IMR-90 (cell line): ENCODE results near the gene GRM4. TPM values are rescaled to one million over a fixed set of nuclear protein-coding genes. Genes with fewer than 3 reads are reported as not detected.

Source experiments
- microRNA-seq, 2 experiments: library from miRNA; stranded (forward) in 1 of 2; unstranded in 1 of 2; fragments of 10-50 nt in 1 of 2; fragments of <30 nt in 1 of 2; gene quantifications in 1 of 2; microRNA quantifications in 1 of 2; one replicate each; pipeline versions ENCODE3 to v1.1.0; 2013 to 2020; ENCODE audit not compliant: insufficient read depth in 1 of 2, insufficient read length in 1 of 2, unreplicated experiment in 1 of 2
- polyA plus RNA-seq, 3 experiments: library from polyadenylated mRNA; depleted of rRNA; stranded (reverse); fragments of >200 nt; gene quantifications; 2 replicates each; pipeline ENCODE4 v1.2.3, GENCODE V29; 2012; ENCODE audit warnings: low replicate concordance in 1 of 3
- small RNA-seq, 5 experiments: library from RNA; depleted of rRNA; stranded (forward); fragments of <200 nt; gene quantifications; one replicate each; pipeline ENCODE3, GENCODE V24; 2012
- total RNA-seq: library from RNA; depleted of rRNA; stranded (reverse); fragments of >200 nt; gene quantifications from 2 replicates; pipeline ENCODE4 v1.2.3, GENCODE V29; 2012; rRNA removed

The GRM4 gene
- total and polyA plus RNA-seq, 2 of the 4 experiments (the other 2 are of a cell fraction), result 0.02 TPM; not detected in 1

Small RNAs within 50 kb of the gene (microRNA-seq; reads per million reads assigned to microRNA genes)
- gene MIR1275, result 0 to 0.37 reads per million in 2 experiments

Small RNAs within 50 kb of the gene (small RNA-seq; reads per million reads assigned to genes)
- gene MIR1275, result 0 reads per million in 5 experiments

Other genes starting within 250 kb of the GRM4 start
- 101 and 129 TPM in 2 replicates for gene HMGA1, start 90.8 kb upstream of the GRM4 start, total RNA-seq
- 589 and 652 TPM in 2 replicates for gene HMGA1, start 90.8 kb upstream of the GRM4 start, polyA plus RNA-seq (2012; rRNA removed)
- gene SMIM29, start 102.9 kb upstream of the GRM4 start, total RNA-seq, result 8.1 and 8.4 TPM in 2 replicates
- gene SMIM29, start 102.9 kb upstream of the GRM4 start, polyA plus RNA-seq (2012; rRNA removed), result 25.6 and 28.9 TPM in 2 replicates
- 17.2 and 21.4 TPM in 2 replicates for gene NUDT3, start 246.6 kb upstream of the GRM4 start, total RNA-seq
- gene NUDT3, start 246.6 kb upstream of the GRM4 start, polyA plus RNA-seq (2012; rRNA removed), result 9.1 and 10.1 TPM in 2 replicates